Endodermal cell (in vitro differentiated cells): ENCODE data around the gene TBC1D24. TPM values are rescaled to one million over a fixed set of nuclear protein-coding genes. Genes with fewer than 3 reads are reported as not detected.

Experiments used
- DNase-seq: peaks from one replicate; pipeline ENCODE4 v3.0.0-alpha.2; 2017
- H3K27ac ChIP-seq: 2 replicates; pipeline ENCODE4 v1.5.1; 2013; ENCODE audit warnings: mild to moderate bottlenecking, low read depth, low read length, moderate library complexity
- H3K27me3 ChIP-seq: 2 replicates; pipeline ENCODE4 v1.6.1; 2013; ENCODE audit warnings: mild to moderate bottlenecking, low read length, moderate library complexity; ENCODE audit not compliant: insufficient read depth, control insufficient read depth, poor library complexity, severe bottlenecking
- H3K36me3 ChIP-seq: 2 replicates; pipeline ENCODE4 v1.7.0; 2013; ENCODE audit warnings: mild to moderate bottlenecking, low read length, moderate library complexity; ENCODE audit not compliant: control insufficient read depth, insufficient read depth
- H3K4me1 ChIP-seq: one replicate; pipeline ENCODE4 v1.7.0; 2013; ENCODE audit warnings: low read length; ENCODE audit not compliant: control insufficient read depth, insufficient read depth
- H3K4me3 ChIP-seq: 2 replicates; pipeline ENCODE4 v1.5.1; 2013; ENCODE audit warnings: mild to moderate bottlenecking, low read length, moderate library complexity
- H3K9ac ChIP-seq: 2 replicates; pipeline ENCODE4 v1.6.1; 2013; ENCODE audit warnings: mild to moderate bottlenecking, low read length, moderate library complexity; ENCODE audit not compliant: poor library complexity, severe bottlenecking; ENCODE audit errors: extremely low read depth
- H3K9me3 ChIP-seq: 2 replicates; pipeline ENCODE4 v1.6.1; 2013; ENCODE audit warnings: mild to moderate bottlenecking, low read length, moderate library complexity; ENCODE audit not compliant: control insufficient read depth
- H3K27ac Mint-ChIP-seq: 2 replicates; pipeline ENCODE4 v1.8.0; 2020; ENCODE audit warnings: mixed read lengths
- H3K27me3 Mint-ChIP-seq: 2 replicates; pipeline ENCODE4 v1.8.0; 2021; ENCODE audit warnings: mild to moderate bottlenecking, mixed read lengths; ENCODE audit not compliant: insufficient read depth
- H3K36me3 Mint-ChIP-seq: 2 replicates; pipeline ENCODE4 v1.8.0; 2020; ENCODE audit warnings: low read depth, mixed read lengths
- H3K4me1 Mint-ChIP-seq: 2 replicates; pipeline ENCODE4 v1.8.0; 2020; ENCODE audit warnings: mixed read lengths
- H3K4me3 Mint-ChIP-seq: 2 replicates; pipeline ENCODE4 v1.8.0; 2020; ENCODE audit warnings: mild to moderate bottlenecking, moderate library complexity, mixed read lengths
- H3K9me3 Mint-ChIP-seq: 2 replicates; pipeline ENCODE4 v1.8.0; 2020; ENCODE audit warnings: mild to moderate bottlenecking, mixed read lengths
- CTCF ChIP-seq: fragments of 200-600 bp; sonication (generic); conservative IDR thresholded peaks from 2 replicates; pipeline ENCODE4 v1.5.0; 2021; ENCODE audit warnings: antibody characterized with exemption, mild to moderate bottlenecking
- WGBS, 2 experiments: methylation state at CpG; one replicate each; pipeline versions ENCODE4 v1.1.5 to v1.1.7; 2013; ENCODE audit warnings: missing lambda C conversion rate in 2 of 2, mixed read lengths in 1 of 2; ENCODE audit not compliant: insufficient coverage in 1 of 2, insufficient read length in 1 of 2; 5-methylcytosine and 5-hydroxymethylcytosine counted together
- total RNA-seq, 2 donors: library from RNA; stranded (reverse); fragmentation: NEBNext Ultra II Directional in 1 of 2; extraction: Animal tissue kit (Norgen Biotek cat#: 25700) in 1 of 2; gene quantifications; 2 replicates in 1 of 2; 3 replicates in 1 of 2; pipeline ENCODE4 v1.2.1, GENCODE V29; 2021

The TBC1D24 gene
- total RNA-seq, 2 donors from 2014 or later: 15.7 to 19.4 TPM

- peaks cover 9% of the 10 kb centered on the region for H3K27me3 ChIP-seq
- peaks cover 3% of the 10 kb centered on the region for H3K4me1 Mint-ChIP-seq
- no peak overlapping the region for H3K4me3 Mint-ChIP-seq
- no peak overlapping the region for H3K27ac Mint-ChIP-seq
- H3K9me3 ChIP-seq: no peaks in the 10 kb centered on the region
- WGBS, 2 experiments: 90 to 94% methylated on average over 12 of the region's 12 CpGs
- peaks cover 11% of the 10 kb centered on the region for H3K27me3 Mint-ChIP-seq
- H3K9me3 Mint-ChIP-seq: no peaks in the 10 kb centered on the region
- H3K36me3 ChIP-seq: no peaks in the 10 kb centered on the region
- H3K4me1 ChIP-seq: peaks cover 2% of the 10 kb centered on the region
- no peak overlapping the region for H3K9ac ChIP-seq
- H3K27ac ChIP-seq: no peak overlapping the region
- H3K36me3 Mint-ChIP-seq: no peaks in the 10 kb centered on the region
- H3K4me3 ChIP-seq: no peak overlapping the region
- TF ChIP-seq CTCF: no peak
- no peak for DNase-seq
Observed at GRCh38 chr16:2480948-2481347, 6.0 kb downstream of the TBC1D24 start.

- no peak overlapping the region for H3K4me3 ChIP-seq
- H3K27ac ChIP-seq: no peak overlapping the region
- Mint-ChIP-seq H3K27me3 (peaks cover 4% of the 10 kb centered on the region), H3K27ac (no peak overlapping the region), H3K9me3 (no peaks in the 10 kb centered on the region), H3K36me3 (no peaks in the 10 kb centered on the region), H3K4me1 (peaks cover 3% of the 10 kb centered on the region), H3K4me3 (no peak overlapping the region)
- H3K4me1 ChIP-seq: no peaks in the 10 kb centered on the region
- no peak for DNase-seq
- TF ChIP-seq CTCF: no peak
- WGBS, 2 experiments: 88 to 90% methylated on average over 7 of the region's 7 CpGs
- H3K9me3 ChIP-seq: no peaks in the 10 kb centered on the region
- peaks cover 2% of the 10 kb centered on the region for H3K27me3 ChIP-seq
- no peak overlapping the region for H3K9ac ChIP-seq
- H3K36me3 ChIP-seq: no peaks in the 10 kb centered on the region
Observed at GRCh38 chr16:2481676-2482075, 6.7 kb downstream of the TBC1D24 start.

GRCh38 chr16:2482249-2482648 lies 7.3 kb downstream of the TBC1D24 start:
- no peak overlapping the region for H3K27ac ChIP-seq
- no peaks in the 10 kb centered on the region for H3K9me3 ChIP-seq
- no peak for DNase-seq
- H3K36me3 Mint-ChIP-seq: no peaks in the 10 kb centered on the region
- WGBS, 2 experiments: 88 to 90% methylated on average over 4 to 13 of the region's 13 CpGs
- H3K4me3 Mint-ChIP-seq: no peak overlapping the region
- H3K27me3 Mint-ChIP-seq: peaks cover 3% of the 10 kb centered on the region
- H3K9ac ChIP-seq: no peak overlapping the region
- no peaks in the 10 kb centered on the region for H3K4me1 ChIP-seq
- peak overlapping the region; percentile 30 for H3K27ac Mint-ChIP-seq
- no peaks in the 10 kb centered on the region for H3K9me3 Mint-ChIP-seq
- H3K4me1 Mint-ChIP-seq: peaks cover 3% of the 10 kb centered on the region
- TF ChIP-seq CTCF: no peak
- no peak overlapping the region for H3K4me3 ChIP-seq
- no peaks in the 10 kb centered on the region for H3K27me3 ChIP-seq
- H3K36me3 ChIP-seq: no peaks in the 10 kb centered on the region
